HepG2 (cell line): ENCODE measurements around the gene ARF4. TPM values are rescaled to one million over a fixed set of nuclear protein-coding genes. Genes with fewer than 3 reads are reported as not detected.

Experiments
- CBX2 ChIP-seq, 2 experiments: fragments of 200-600 bp in 1 of 2; sonication (generic); formaldehyde crosslinking in 1 of 2; IDR thresholded peaks; 2 replicates each; pipeline versions ENCODE4 v1.7.0 to v1.8.1; 2018 to 2022; ENCODE audit warnings: low read depth in 2 of 2, low read length in 1 of 2, mild to moderate bottlenecking in 1 of 2, missing genetic modification reagents in 1 of 2
- EHMT2 ChIP-seq: fragments of 200-600 bp; sonication (generic); IDR thresholded peaks from 2 replicates; pipeline ENCODE4 v1.7.0; 2017; ENCODE audit warnings: antibody characterized with exemption, low read depth, low read length, borderline replicate concordance
- FLYWCH1 ChIP-seq: sonication (generic); formaldehyde crosslinking; IDR thresholded peaks from 2 replicates; pipeline ENCODE4 v1.8.1; 2023; ENCODE audit warnings: mild to moderate bottlenecking, missing genetic modification reagents
- GFI1 ChIP-seq: sonication (generic); formaldehyde crosslinking; IDR thresholded peaks from 2 replicates; pipeline ENCODE4 v1.5.0; 2020; ENCODE audit warnings: missing genetic modification reagents, mild to moderate bottlenecking, borderline replicate concordance
- KDM4B ChIP-seq: sonication (generic); formaldehyde crosslinking; IDR thresholded peaks from 2 replicates; pipeline ENCODE4 v1.4.0; 2020; ENCODE audit warnings: missing genetic modification reagents
- NKX3-1 ChIP-seq: sonication (generic); formaldehyde crosslinking; IDR thresholded peaks from 2 replicates; pipeline ENCODE4 v1.5.0; 2020; ENCODE audit warnings: missing genetic modification reagents
- PAF1 ChIP-seq: IDR thresholded peaks from 2 replicates; pipeline ENCODE4 v1.6.1; 2016; ENCODE audit warnings: missing genetic modification reagents, missing compliant biosample characterization
- RFX3 ChIP-seq: IDR thresholded peaks from 2 replicates; pipeline ENCODE4 v1.6.1; 2016; ENCODE audit warnings: missing biosample characterization, missing genetic modification reagents
- SETDB1 ChIP-seq: sonication (generic); formaldehyde crosslinking; IDR thresholded peaks from 2 replicates; pipeline ENCODE4 v1.5.1; 2020; ENCODE audit warnings: missing genetic modification reagents, mild to moderate bottlenecking, borderline replicate concordance
- SRSF9 ChIP-seq: fragments of 200-400 bp; formaldehyde crosslinking; IDR thresholded peaks from 2 replicates; pipeline ENCODE4 v1.6.1; 2018; ENCODE audit warnings: borderline replicate concordance, mild to moderate bottlenecking, low read depth, low read length; ENCODE audit not compliant: insufficient read depth, poor library complexity, severe bottlenecking
- TAF15 ChIP-seq: fragments of 200-400 bp; formaldehyde crosslinking; IDR thresholded peaks from one replicate; pipeline ENCODE4 v1.6.1; 2018; ENCODE audit warnings: mild to moderate bottlenecking, low read depth, low read length; ENCODE audit not compliant: poor library complexity, severe bottlenecking
- TBP ChIP-seq: sonication (generic); formaldehyde crosslinking; IDR thresholded peaks from 2 replicates; pipeline ENCODE4 v1.5.0; 2020; ENCODE audit warnings: missing genetic modification reagents
- TBX2 ChIP-seq: sonication (generic); formaldehyde crosslinking; IDR thresholded peaks from 2 replicates; pipeline ENCODE4 v1.5.0; 2020; ENCODE audit warnings: missing genetic modification reagents, mild to moderate bottlenecking, borderline replicate concordance
- YEATS2 ChIP-seq: sonication (generic); formaldehyde crosslinking; IDR thresholded peaks from 2 replicates; pipeline ENCODE4 v1.4.0; 2020; ENCODE audit warnings: missing genetic modification reagents, borderline replicate concordance
- ZBTB37 ChIP-seq: sonication (generic); formaldehyde crosslinking; IDR thresholded peaks from 2 replicates; pipeline ENCODE4 v1.4.0; 2020; ENCODE audit warnings: mild to moderate bottlenecking, missing genetic modification reagents
- ZNF335 ChIP-seq: sonication (generic); formaldehyde crosslinking; IDR thresholded peaks from 2 replicates; pipeline ENCODE4 v1.4.0; 2020; ENCODE audit warnings: missing genetic modification reagents
- ZNF33A ChIP-seq: sonication (generic); formaldehyde crosslinking; IDR thresholded peaks from 2 replicates; pipeline ENCODE4 v1.5.1; 2020; ENCODE audit warnings: missing genetic modification reagents, mild to moderate bottlenecking, moderate library complexity, borderline replicate concordance
- ZNF616 ChIP-seq: sonication (generic); formaldehyde crosslinking; IDR thresholded peaks from 2 replicates; pipeline ENCODE4 v1.5.0; 2020; ENCODE audit warnings: low read depth, mild to moderate bottlenecking, missing genetic modification reagents
- ZNF7 ChIP-seq: IDR thresholded peaks from 2 replicates; pipeline ENCODE4 v1.6.1; 2016; ENCODE audit warnings: missing biosample characterization, missing genetic modification reagents
- ZNF761 ChIP-seq: sonication (generic); formaldehyde crosslinking; conservative IDR thresholded peaks from 2 replicates; pipeline ENCODE4 v1.4.0; 2020; ENCODE audit warnings: mild to moderate bottlenecking, missing genetic modification reagents
- ZNF788 ChIP-seq: sonication (generic); formaldehyde crosslinking; IDR thresholded peaks from 2 replicates; pipeline ENCODE4 v1.5.0; 2020; ENCODE audit warnings: mild to moderate bottlenecking, missing genetic modification reagents, borderline replicate concordance
- ZSCAN25 ChIP-seq: sonication (generic); formaldehyde crosslinking; IDR thresholded peaks from 2 replicates; pipeline ENCODE4 v1.8.0; 2022; ENCODE audit warnings: mild to moderate bottlenecking, missing genetic modification reagents
- ZZZ3 ChIP-seq: sonication (generic); formaldehyde crosslinking; IDR thresholded peaks from 2 replicates; pipeline ENCODE4 v1.4.0; 2020; ENCODE audit warnings: missing genetic modification reagents, mild to moderate bottlenecking, borderline replicate concordance
- polyA plus RNA-seq, 8 experiments: library from polyadenylated mRNA; depleted of rRNA in 3 of 8; stranded (reverse) in 7 of 8; unstranded in 1 of 8; fragments of >200 nt; fragmentation: Illumina TruSeq in 4 of 8; extraction: Trizol in 4 of 8; gene quantifications; 2 replicates each; pipeline versions ENCODE4 v1.2.1 to v1.2.3, GENCODE V29; 2011 to 2016; ENCODE audit warnings: low read depth in 4 of 8, missing spikeins in 1 of 8, mixed read lengths in 1 of 8; ENCODE audit not compliant: insufficient read depth in 1 of 8
- total RNA-seq, 5 experiments: library from RNA; depleted of rRNA; stranded (reverse); fragments of >200 nt; fragmentation: Illumina TruSeq; extraction: Trizol; gene quantifications; 2 replicates each; pipeline ENCODE4 v1.2.3, GENCODE V29; 2016; ENCODE audit warnings: low read depth in 1 of 5
- TF ChIP-seq, protein P1 (sequence below): sonication (generic); formaldehyde crosslinking; conservative IDR thresholded peaks from 2 replicates; pipeline ENCODE4 v1.4.0; 2020; ENCODE audit warnings: missing genetic modification reagents
- TF ChIP-seq, protein P2 (sequence below): sonication (generic); formaldehyde crosslinking; IDR thresholded peaks from 2 replicates; pipeline ENCODE4 v1.4.0; 2020; ENCODE audit warnings: missing genetic modification reagents, borderline replicate concordance

Gene ARF4
- total and polyA plus RNA-seq, 2 of the 13 experiments (the other 11 are each of a cell fraction or from before 2014, with no cell fraction given) = 184 to 250 TPM

DNA sequence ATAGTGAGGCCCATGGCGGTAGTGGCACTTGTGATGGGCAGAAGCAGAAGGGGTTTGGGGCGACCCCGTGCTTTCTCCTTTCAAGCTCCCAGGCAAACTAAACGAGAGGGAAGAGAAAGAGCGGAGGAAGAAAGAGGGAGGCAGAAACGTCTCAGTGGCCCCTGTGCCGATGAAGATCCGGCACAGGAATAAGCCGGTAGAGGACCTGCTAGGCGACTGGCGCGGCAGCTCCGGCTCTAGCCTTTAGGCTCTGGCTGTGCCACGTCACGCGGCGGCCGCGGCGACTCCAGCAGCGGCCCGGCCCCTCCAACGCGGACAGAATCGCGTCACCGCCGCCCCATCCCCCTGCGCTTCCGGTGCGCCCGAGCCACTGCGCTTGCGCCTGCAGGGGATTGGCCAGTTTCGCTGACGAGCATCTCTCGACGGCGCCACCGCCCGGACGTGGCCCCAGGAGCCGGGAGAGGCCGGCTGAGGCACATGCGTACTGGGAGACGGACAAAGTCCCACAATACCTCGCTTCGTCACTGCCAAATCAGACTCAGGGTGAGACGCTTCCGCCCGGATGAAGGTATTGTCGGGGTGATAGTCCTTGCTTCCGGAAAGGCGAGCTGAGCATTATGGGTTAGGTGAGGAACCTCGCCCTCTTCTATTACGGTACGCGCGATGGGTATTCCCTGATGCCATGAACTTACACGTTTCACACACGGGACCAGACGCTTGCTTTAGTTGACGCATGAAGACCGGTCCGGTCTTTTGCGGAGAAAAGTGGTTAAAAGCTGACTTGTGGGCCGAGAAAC is at the start of gene ARF4 (continued):
- TF ChIP-seq TAF15 (no peak), SRSF9 (no peak), ZNF7 (CRISPR knock-in tag) (no peak), FLYWCH1 (CRISPR knock-in tag) (no peak), YEATS2 (CRISPR knock-in tag) (peak; percentile 95), NKX3-1 (CRISPR knock-in tag) (no peak; the same call in none of the 2 replicates), ZNF335 (CRISPR knock-in tag) (0 out of 2 replicates have a peak, but pooled peaks have one; percentile 40), RFX3 (no peak), ZNF616 (CRISPR knock-in tag) (no peak), PAF1 (CRISPR knock-in tag) (no peak), GFI1 (CRISPR knock-in tag) (no peak; the same call in 1 of the 2 replicates), TBX2 (CRISPR knock-in tag) (peak; percentile 85), ZSCAN25 (CRISPR knock-in tag) (peak; percentile 24; the same call in 1 of the 2 replicates), CBX2 (IDR thresholded peaks at IDR 0.05; ENCODE audit: low read depth, low read length) (no peak), CBX2 (CRISPR knock-in tag; IDR thresholded peaks at IDR 0.05; ENCODE audit: low read depth) (no peak), ZNF761 (CRISPR knock-in tag) (0 out of 2 replicates have a peak, but pooled peaks have one; percentile 63), KDM4B (CRISPR knock-in tag) (no peak), ZBTB37 (CRISPR knock-in tag) (no peak), SETDB1 (CRISPR knock-in tag) (no peak), TBP (CRISPR knock-in tag) (no peak), EHMT2 (no peak), ZNF33A (CRISPR knock-in tag) (no peak), ZNF788 (CRISPR knock-in tag) (peak; percentile 83; the same call in 1 of the 2 replicates), ZZZ3 (no peak; the same call in 1 of the 2 replicates)
- TF ChIP-seq, protein P1, sequence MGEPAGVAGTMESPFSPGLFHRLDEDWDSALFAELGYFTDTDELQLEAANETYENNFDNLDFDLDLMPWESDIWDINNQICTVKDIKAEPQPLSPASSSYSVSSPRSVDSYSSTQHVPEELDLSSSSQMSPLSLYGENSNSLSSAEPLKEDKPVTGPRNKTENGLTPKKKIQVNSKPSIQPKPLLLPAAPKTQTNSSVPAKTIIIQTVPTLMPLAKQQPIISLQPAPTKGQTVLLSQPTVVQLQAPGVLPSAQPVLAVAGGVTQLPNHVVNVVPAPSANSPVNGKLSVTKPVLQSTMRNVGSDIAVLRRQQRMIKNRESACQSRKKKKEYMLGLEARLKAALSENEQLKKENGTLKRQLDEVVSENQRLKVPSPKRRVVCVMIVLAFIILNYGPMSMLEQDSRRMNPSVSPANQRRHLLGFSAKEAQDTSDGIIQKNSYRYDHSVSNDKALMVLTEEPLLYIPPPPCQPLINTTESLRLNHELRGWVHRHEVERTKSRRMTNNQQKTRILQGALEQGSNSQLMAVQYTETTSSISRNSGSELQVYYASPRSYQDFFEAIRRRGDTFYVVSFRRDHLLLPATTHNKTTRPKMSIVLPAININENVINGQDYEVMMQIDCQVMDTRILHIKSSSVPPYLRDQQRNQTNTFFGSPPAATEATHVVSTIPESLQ (CRISPR knock-in tag) = peak; percentile 64; the same call in 1 of the 2 replicates
- TF ChIP-seq, protein P2, sequence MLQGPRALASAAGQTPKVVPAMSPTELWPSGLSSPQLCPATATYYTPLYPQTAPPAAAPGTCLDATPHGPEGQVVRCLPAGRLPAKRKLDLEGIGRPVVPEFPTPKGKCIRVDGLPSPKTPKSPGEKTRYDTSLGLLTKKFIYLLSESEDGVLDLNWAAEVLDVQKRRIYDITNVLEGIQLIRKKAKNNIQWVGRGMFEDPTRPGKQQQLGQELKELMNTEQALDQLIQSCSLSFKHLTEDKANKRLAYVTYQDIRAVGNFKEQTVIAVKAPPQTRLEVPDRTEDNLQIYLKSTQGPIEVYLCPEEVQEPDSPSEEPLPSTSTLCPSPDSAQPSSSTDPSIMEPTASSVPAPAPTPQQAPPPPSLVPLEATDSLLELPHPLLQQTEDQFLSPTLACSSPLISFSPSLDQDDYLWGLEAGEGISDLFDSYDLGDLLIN (CRISPR knock-in tag) = no peak
